Esophagus squamous epithelium (tissue), 4 donors: ENCODE data around the gene CDKL5.

Experiments used
- CTCF ChIP-seq, 6 experiments: fragments of 450-650 bp in 4 of 6; fragments of 200-600 bp in 2 of 6; sonication (generic) in 2 of 6; IDR thresholded peaks; one replicate each; pipeline ENCODE4 v1.5.1; 2016 to 2019; ENCODE audit warnings: antibody characterized with exemption in 6 of 6, mild to moderate bottlenecking in 4 of 6, moderate library complexity in 4 of 6
- POLR2A ChIP-seq, 4 donors: fragments of 450-650 bp; IDR thresholded peaks; one replicate each; pipeline ENCODE4 v1.6.1; 2017; ENCODE audit warnings: antibody characterized with exemption in 4 of 4, mild to moderate bottlenecking in 4 of 4, moderate library complexity in 3 of 4

DNA sequence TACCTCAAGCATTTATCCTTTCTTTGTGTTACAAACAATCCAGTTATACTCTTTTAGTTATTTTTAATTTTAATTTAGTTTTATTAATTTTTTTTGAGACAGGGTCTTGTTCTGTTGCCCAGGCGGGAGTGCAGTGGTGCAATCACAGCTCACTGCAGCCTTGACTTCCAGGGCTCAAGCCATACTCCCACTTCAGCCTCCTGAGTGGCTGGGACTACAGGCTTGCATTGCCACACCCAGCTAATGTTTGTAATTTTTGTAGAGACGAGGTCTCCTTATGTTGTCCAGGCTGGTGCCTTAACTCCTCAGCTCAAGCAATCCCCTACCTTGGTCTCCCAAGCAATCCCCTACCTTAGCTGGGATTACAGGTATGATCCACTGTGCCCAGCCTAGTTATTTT, 45.9 kb downstream of the CDKL5 start:
- TF ChIP-seq POLR2A (IDR thresholded peaks at IDR 0.05): no peak
- no peak for TF ChIP-seq CTCF (IDR thresholded peaks at IDR 0.05)
